Measurements from ENCODE around the gene GFRA3.
A peak's percentile ranks its signal among the peaks of the same experiment; 100 is the strongest.
"Not testable (repeated sequence)": the region's sequence is repeated elsewhere in the genome, so short reads cannot be mapped to it uniquely, and the experiment has no call there.

The GFRA3 gene

GRCh38 chr5:138274189-138274853 is at the start of gene GFRA3:
Gene GFRA3, minus strand, starts transcription at chr5:138274621. Its CDS starts 197 bp downstream, at chr5:138274424.
- DNase-seq = peak; percentile 41

GRCh38 chr5:138318211-138318610 is 43.8 kb upstream of the GFRA3 start:
- DNase-seq = not testable (repeated sequence)

DNA sequence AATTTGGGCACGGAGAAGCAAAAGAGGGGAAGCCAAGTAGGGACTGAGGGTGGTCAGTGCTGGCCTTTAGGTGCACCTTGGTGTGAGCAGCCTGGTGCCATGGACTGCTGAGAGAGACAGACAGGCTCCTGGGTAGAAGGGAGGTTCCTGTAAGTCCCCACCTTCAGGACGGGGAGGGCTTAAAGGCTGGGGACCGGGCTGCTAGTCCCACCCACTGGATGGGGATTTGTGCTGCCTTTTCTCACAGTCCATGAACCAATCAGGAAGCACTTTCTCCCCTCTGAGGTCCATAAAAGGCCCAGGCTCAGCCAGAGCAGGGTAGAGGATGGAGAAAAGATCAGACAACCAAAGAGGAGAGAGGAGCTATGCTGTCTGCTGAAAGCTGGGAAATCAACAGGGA is 41.9 kb upstream of the GFRA3 start:
- DNase-seq = no peak

GRCh38 chr5:138315751-138316278 is 41.4 kb upstream of the GFRA3 start:
- no peak for DNase-seq

- DNase-seq = peak; percentile 1
Observed at GRCh38 chr5:138305797-138306196, 31.4 kb upstream of the GFRA3 start.

DNA sequence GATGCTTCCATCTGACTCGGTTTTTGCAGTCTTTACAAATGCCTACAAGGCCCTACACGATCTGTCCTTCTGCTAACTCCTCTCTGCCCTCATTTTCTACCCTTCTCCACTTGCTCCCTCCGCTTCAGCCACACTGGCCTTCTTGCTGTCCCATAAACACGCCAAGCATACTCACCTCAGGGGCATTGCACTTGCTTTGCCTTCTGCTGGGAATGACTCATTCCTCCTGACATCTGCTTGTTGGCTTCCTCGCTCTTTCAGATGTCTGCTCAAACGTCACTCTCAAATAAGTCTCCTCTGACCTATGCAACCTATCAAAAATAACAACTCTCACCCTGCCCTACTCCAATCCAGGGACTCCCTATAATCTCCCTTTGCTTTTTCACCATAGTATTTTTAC is 29.0 kb upstream of the GFRA3 start:
- DNase-seq = no peak

GRCh38 chr5:138289296-138289695 is 14.9 kb upstream of the GFRA3 start:
- DNase-seq = no peak

DNA sequence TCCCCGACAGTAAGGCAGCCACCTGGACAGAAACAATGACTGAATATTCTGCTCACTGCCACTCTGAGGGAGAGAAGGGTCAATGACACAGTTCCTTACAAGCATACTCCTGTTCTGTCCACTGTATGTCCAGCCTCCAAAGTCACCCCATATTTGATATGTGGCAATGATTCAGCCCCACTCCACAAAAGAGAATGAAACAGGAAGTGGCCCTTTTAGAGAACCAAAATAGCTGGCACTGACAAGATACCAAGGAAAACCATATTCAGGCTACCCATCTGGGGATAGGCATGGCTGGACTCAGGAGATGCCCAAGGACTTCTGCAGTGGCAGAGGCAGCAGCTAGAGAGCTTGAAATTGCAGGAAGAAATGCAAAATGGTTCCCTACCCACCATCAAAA is 12.8 kb upstream of the GFRA3 start:
- no peak for DNase-seq

GRCh38 chr5:138282920-138283742 is 8.7 kb upstream of the GFRA3 start:
- DNase-seq = peak; percentile 45

DNA sequence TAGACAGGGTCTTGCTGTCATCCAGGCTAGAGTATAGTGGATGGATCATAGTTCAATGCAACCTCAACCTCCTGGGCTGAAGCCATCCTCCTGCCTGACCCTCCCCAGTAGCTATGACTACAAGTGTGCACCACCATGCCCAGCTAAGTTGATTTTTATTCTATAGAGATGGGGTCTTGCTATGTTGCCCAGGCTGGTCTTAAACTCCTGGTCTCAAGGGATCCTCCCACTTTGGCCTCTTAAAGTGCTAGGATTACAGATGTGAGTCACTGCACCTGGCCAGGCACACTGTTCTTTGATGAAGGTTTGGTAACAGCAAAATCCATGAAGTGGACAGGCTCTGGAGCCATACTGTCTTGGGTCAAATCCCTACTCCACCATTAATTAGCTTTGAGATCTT is 6.5 kb upstream of the GFRA3 start:
- no peak for DNase-seq

GRCh38 chr5:138276402-138277054 is 2.1 kb upstream of the GFRA3 start:
- DNase-seq = peak; percentile 85

DNA sequence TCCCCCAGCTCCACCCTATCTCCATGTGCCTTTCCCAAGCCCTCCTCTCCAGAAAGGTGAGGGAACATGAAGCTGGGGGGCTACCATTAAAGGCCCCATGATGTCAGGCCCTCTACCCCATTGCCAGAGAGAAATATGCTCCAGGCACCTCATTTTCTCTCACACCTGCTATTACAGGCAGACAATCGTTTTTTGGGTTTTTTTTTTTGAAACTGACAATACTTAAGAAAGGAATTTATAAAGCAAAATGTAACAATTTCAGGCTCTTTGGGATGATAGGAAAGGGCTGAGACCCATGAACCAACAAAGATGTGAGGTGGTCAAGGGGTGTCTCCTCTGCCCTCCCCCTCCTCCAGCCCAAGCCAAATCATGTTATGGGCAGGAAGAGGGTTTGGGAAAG is 1.5 kb upstream of the GFRA3 start:
- no peak for DNase-seq

- peak; percentile 58 for DNase-seq
Observed at GRCh38 chr5:138275379-138275782, 960 bp upstream of the GFRA3 start.

DNA sequence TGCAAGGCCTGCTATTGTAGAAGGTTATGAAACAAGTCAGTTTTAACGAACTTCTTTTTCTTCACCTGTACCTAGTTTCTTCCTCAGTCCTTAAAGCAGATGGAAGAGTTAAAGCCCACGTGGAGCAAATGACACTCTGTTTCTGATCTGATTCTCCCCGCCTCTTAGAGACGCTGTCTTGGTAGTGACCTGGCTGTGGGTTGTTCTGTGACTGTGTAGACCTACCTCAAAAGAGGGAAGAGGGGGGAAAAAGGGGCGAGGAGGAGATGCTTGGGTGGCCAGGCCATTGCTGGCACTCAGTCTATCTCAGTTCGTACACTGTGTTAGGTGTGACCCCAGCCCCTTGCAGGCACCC is 610 bp downstream of the GFRA3 start:
- no peak for DNase-seq

DNA sequence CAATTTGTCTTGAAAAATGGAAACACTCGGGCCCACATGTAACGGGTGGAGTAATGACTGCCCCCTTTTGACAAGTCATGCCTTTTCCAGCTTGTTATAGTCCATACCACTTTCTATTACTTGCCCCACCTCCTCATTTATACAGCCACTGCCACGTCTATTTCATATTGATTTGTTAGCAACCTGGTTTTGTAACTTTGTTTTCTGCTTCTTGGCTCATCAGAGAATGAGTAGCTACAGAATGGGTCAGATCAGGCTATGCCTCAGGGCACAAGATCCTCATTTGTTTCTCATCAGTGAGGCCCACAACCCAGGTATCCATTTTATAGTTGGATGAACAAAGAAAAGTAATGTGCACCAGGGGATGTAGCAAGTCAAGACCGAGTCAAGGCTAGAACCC is 1.7 kb downstream of the GFRA3 start:
- no peak for DNase-seq

GRCh38 chr5:138271281-138271680 is 3.1 kb downstream of the GFRA3 start:
- DNase-seq = no peak

DNA sequence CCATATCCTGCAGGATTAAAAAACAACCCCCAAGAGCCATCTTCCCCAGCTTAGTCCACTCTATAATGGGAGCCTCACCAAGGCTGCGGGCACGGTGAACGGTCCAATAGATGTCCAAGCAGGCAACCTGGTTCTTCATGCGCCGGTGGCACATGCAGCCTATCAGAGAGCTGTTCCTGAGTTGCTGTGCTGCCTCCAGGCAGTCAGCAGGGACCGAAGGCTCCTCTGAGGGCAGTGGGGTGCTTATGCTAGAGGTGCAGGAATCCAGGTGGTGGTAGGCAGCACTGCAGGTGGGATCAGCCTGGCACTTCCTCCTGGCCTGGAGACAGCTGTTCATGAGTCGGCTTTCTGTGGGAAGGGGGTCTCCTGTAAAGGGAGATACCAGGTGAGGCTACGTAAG is 10.2 kb downstream of the GFRA3 start:
- DNase-seq = no peak

DNA sequence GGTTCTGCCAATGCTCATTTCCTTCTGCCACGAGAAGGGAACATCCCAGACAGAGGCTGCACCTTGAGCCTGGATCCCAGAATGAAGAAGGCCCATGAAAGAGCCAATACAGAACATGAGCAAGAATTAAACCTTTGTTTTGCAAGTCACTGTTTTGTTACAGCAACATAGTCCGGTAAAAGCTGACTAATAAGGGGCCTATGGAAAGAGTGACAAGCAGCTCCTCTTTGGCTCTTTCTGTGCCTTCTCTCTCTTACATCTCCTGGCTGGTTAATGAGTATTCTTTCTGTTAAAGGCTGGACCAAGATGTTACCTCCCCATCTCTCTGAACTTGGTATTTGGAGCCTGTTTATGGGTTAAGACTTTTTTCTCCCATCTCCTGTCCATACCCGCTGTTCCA is 10.8 kb downstream of the GFRA3 start:
- no peak for DNase-seq

DNA sequence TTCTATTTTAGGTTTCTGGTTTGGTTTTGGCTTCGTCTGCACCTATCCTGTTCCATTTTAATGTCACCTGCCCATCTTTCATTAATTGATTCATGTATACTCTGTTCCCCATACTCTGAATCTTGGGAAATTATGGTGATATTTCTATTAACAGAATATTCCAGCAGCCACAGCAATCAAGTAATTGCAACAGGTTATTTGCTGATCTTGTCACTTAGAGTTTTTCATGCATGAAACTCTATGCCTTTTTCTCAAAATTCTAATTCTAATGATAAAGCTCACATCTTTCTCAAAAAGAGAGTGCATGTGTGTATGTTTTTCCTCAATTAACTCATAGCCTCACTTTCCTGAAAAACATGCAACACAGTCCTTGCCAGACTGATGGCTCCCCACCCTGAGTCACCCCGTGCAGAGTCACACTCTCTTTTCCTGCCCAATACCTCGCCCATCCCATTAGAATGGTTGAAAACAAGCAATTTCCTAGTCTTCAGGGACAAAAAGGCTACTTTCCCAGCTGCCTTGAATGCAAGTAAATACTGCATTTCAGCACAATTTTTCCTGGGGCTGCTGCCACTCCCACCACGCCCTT is 15.6 kb downstream of the GFRA3 start:
- DNase-seq = no peak

DNA sequence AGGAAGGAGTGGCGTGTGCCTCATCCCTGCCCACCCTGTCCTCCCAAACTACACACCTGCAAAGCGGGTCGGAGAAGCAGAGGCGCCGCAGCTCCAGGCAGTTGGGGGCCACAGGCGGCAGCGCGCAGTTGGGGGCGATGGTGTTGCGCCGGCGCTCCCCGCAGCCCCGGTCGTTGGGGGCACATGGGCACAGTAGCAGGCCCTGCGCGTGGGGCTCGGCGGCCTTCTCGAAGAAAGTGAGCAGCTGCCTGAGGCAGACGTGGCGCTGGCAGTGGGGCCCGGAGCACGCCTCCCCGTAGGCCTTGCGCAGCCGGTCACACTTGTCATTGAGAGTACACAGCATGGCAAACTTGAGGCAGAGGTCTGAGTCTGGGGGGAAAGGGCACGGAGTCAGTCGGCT is 16.8 kb downstream of the GFRA3 start:
- DNase-seq = no peak

DNA sequence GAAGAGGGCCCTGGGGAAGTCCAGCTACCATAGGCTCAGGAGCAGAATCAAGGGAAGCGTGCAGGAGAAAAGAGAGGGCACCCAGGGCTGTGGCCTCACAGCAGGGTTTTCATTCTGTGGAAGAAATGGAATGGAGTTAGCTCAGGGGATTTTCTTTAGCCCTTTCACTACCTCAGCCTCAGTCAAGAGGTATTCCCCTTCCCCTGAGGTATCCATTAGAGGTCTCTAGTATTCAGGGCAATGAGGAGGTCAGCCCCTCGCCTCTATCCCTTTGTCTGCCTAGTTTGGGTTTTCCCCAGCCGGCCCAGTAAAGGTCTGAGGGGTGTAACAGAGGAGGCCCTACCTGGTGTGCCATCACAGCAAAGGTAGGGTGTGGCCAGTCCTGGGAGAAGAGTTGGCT is 21.5 kb downstream of the GFRA3 start:
- no peak for DNase-seq

DNA sequence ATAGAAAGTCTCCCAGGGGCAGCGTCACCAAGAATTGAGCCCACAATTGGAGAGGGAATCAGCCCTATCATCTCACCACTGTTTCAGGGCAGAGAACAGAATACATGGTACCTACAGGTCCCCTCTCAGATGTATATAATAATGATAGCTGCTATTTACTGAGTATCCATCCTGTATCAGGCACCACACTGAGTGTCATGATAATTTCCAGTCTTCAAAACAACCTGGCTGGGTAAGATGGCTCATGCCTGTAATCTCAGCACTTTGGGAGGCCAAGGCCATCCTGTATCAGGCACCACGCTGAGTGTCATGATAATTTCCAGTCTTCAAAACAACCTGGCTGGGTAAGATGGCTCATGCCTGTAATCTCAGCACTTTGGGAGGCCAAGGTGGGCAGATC is 26.6 kb downstream of the GFRA3 start:
- not testable (repeated sequence) for DNase-seq

- DNase-seq = no peak
Observed at GRCh38 chr5:138246822-138247221, 27.6 kb downstream of the GFRA3 start.

Measured in NCI-H146 (cell line).